ENCODE data around the gene ACAP3. TPM values are rescaled to one million over a fixed set of nuclear protein-coding genes. Genes with fewer than 3 reads are reported as not detected.
"Not testable (repeated sequence)": the region's sequence is repeated elsewhere in the genome, so short reads cannot be mapped to it uniquely, and the experiment has no call there.

ACAP3 gene
- total RNA-seq, 1 experiment from 2014 or later, result 27.4 TPM

DNA sequence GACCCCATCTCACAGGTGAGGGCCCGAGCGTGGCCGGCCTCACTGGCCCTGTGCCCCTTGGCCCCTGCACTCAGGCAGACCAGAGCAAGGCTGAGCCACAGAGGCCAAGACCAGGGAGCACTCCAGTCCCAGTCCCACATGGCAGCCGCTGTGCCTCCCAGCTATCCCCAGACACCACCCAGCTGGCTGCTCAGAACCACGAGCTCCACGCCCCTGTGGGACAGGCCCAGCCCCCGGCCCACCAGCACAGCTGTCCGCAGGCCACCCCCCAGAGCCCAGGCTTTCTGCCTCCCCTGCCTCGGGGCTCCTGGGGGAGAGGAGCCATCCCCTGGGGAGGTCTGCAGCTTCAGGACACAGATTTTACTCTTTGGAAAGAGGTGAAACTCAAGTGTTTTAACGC is 52.1 kb downstream of the ACAP3 start:
- H3K4me3 ChIP-seq, result no peak overlapping the region
- H3K9me3 ChIP-seq (replicated peaks), result no peaks in the 10 kb centered on the region
- H3K4me1 ChIP-seq, result peaks cover 4% of the 10 kb centered on the region; the same call in 1 of the 2 replicates
- H3K36me3 ChIP-seq, result peaks cover 46% of the 10 kb centered on the region
- no peak overlapping the region for H3K27ac ChIP-seq
- no peak for DNase-seq
- no peaks in the 10 kb centered on the region for H3K27me3 ChIP-seq

DNA sequence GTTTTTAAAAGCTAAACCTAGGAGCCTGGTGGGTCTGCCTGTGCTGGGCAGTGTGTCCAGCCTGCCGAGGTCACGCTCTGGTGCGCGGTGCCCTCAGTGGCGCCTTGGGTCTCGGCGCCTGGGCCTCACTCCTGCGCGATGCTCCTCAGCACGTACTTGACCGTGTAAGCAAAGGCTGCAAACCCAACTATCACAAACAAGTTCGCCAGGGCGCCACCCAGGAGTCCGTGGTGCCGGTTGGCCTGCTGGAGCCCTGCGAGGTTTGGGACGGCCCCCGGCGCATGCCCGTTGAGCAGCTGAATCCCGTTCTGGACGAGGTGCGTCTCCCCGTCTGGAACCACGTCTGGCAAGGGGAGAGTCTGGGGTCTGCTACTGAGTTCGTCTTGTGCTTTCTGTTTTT is 52.7 kb downstream of the ACAP3 start:
- no peaks in the 10 kb centered on the region for H3K27me3 ChIP-seq
- no peak for DNase-seq
- no peak overlapping the region for H3K4me3 ChIP-seq
- H3K27ac ChIP-seq, result no peak overlapping the region
- H3K4me1 ChIP-seq, result peaks cover 4% of the 10 kb centered on the region; the same call in 1 of the 2 replicates
- H3K9me3 ChIP-seq (replicated peaks), result no peaks in the 10 kb centered on the region
- H3K36me3 ChIP-seq, result peaks cover 41% of the 10 kb centered on the region

DNA sequence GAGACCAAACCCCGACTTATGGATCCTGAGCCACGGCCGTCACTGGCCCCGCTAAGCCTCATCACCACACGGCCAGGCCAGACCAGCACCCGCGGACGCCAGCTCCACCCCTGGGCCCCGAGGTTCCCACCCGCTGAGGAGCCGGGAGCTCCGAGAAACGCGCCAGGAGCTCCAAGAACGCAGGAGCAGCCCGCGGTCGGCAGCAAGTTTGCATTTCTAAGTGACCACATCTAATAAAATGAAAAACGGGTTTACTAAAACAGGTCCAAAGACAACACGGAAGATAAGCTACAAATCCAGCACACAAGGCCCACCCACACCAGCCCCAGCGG is 53.1 kb downstream of the ACAP3 start:
- Histone ChIP-seq H3K36me3 (peaks cover 38% of the 10 kb centered on the region), H3K27ac (no peak overlapping the region), H3K4me1 (peaks cover 4% of the 10 kb centered on the region; the same call in 1 of the 2 replicates), H3K27me3 (no peaks in the 10 kb centered on the region), H3K9me3 (replicated peaks) (no peaks in the 10 kb centered on the region), H3K4me3 (no peak overlapping the region)
- DNase-seq, result no peak

DNA sequence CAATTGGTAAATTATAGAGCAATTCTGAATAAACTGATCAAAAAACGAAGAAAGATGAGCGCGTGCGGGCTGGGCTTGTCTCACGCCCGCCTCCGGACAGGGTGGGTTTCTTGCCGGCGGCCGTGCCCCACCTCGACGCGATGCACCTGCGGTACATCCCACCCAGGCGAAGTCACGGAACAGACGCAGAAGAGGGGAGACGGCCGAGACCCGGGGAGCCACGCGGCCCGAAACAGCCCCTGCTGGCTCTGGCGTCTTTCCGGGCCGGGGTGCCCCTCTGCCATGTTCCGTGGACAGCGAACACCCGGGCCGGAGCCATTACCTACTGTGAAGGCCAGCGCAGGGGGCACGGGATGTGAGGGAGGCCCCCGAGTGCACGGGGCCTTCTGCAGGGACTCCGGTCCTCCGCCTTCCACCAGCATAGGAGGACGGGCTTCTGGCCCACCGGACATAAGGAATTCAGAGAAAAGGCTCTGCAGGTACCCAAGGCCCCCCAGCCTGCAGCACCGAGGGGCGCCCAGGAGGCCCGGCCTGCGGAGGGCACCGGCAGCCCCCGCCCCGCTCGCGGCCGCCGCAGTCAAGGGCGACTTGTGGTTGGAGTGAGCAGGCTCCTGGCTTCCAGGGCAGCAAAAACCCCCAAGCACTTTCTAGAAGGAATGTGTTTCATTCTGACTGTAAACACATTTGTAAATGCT is 53.6 kb downstream of the ACAP3 start:
- no peak for DNase-seq
- H3K4me1 ChIP-seq, result peaks cover 4% of the 10 kb centered on the region; the same call in 1 of the 2 replicates
- H3K4me3 ChIP-seq, result no peak overlapping the region
- no peak overlapping the region for H3K27ac ChIP-seq
- no peaks in the 10 kb centered on the region for H3K27me3 ChIP-seq
- peaks cover 35% of the 10 kb centered on the region for H3K36me3 ChIP-seq
- no peaks in the 10 kb centered on the region for H3K9me3 ChIP-seq (replicated peaks)

DNA sequence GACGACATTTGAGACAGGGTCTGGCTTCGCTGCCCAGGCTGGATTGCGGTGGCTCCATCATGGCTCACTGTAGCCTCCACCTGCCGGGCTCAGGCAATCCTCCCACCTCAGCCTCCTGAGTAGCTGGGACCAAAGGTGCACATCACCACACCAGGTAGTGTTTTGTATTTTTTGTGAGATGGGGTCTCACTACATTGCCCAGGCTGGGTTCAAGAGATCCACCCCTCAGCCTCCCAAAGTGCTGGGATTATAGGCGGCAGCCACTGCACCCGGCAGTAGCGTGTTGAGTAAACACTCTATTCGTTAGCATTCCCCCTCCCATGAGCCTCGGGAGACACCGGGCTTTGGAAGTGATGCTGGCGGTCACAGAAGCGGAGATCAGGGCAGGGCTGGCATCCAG is 54.4 kb downstream of the ACAP3 start:
- Histone ChIP-seq H3K27me3 (no peaks in the 10 kb centered on the region), H3K36me3 (peaks cover 30% of the 10 kb centered on the region), H3K27ac (no peak overlapping the region), H3K4me3 (no peak overlapping the region), H3K4me1 (peaks cover 4% of the 10 kb centered on the region; the same call in 1 of the 2 replicates), H3K9me3 (replicated peaks) (no peaks in the 10 kb centered on the region)
- DNase-seq, result no peak

DNA sequence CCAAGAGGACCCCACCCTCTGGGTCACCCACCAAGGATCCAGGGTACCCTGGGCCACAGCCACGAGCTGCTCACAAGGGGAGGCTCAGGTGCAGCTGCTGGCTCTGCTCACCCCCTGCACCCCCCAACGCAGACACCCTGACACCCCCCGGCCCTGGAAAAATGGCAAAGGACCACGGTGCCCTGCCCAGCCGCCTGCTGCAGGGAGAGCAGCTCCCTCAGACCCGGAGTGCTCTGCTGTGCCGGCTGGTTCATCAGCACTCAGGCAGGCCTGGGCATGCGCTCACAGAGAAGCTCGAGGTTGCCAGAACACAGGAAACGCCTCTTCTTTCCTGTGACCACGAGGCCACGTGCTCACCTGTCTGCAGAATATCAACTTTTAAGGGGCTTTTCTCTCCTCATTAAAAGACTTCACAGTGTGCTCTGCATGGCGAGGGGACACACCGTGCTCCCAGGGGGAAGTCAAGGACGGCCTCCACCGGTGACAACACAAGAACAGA is 56.9 kb downstream of the ACAP3 start:
- Histone ChIP-seq H3K9me3 (replicated peaks) (no peaks in the 10 kb centered on the region), H3K27me3 (no peaks in the 10 kb centered on the region), H3K36me3 (peaks cover 20% of the 10 kb centered on the region), H3K27ac (no peak overlapping the region), H3K4me3 (no peak overlapping the region), H3K4me1 (peaks cover 4% of the 10 kb centered on the region; the same call in 1 of the 2 replicates)
- peak in 1 of 2 experiments; percentile 47 for DNase-seq

DNA sequence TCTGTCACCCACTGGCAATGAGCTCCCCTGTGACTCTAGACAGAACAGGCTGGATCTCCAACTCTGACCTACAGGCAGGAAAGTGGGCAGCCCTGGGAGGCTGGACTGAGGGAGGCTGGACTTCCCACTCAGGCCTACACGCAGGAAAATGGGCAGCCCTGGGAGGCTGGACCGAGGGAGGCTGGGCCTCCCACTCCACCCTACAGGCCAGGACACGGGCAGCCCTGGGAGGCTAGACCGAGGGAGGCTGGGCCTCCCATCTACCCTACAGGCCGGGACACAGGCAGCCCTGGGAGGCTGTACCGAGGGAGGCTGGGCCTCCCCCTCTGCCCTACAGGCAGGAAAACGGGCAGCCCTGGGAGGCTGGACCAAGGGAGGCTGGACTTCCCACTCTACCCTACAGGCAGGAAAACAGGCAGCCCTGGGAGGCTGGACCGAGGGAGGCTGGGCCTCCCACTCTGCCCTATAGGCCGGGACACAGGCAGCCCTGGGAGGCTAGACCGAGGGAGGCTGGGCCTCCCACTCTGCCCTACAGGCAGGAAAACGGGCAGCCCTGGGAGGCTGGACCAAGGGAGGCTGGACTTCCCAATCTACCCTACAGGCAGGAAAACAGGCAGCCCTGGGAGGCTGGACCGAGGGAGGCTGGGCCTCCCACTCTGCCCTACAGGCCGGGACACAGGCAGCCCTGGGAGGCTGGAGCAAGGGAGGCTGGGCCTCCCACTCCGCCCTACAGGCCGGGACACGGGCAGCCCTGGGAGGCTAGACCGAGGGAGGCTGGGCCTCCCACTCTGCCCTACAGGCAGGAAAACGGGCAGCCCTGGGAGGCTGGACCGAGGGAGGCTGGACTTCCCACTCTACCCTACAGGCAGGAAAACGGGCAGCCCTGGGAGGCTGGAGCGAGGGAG is 59.5 kb downstream of the ACAP3 start:
- not testable (repeated sequence) for H3K9me3 ChIP-seq (replicated peaks); H3K4me1 ChIP-seq; H3K4me3 ChIP-seq; H3K27ac ChIP-seq; H3K27me3 ChIP-seq; DNase-seq; H3K36me3 ChIP-seq

DNA sequence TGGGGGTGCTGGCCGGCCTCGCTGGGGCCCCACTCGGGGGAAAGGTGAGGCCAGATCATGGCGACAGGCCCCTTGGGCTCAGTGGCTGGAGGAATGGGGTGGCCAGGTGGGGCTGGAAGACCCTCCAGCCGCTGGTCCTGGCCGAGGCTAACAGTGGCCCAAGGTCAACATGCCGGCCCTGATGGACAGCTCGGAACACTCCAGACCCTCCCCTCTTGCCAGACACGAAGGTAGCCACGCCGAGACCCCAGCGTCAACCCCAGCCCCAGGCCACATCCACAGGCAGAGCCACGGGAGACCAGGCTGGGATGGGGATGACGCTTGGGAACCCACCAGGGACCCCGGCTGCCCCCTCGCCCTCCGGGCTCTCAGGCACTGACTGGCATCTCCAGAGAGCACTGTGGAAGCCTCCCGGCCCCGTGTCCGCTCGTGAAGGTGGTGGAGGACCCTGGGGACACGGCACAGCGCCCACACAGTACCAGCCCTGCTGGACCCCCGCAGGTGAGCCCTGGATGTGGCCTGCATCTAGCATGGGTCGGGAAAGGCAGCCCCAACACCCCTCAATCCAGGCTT is 60.3 kb downstream of the ACAP3 start:
- H3K27ac ChIP-seq, result no peak overlapping the region
- H3K4me1 ChIP-seq, result peaks cover 4% of the 10 kb centered on the region; the same call in 1 of the 2 replicates
- no peak overlapping the region for H3K4me3 ChIP-seq
- no peak for DNase-seq
- H3K9me3 ChIP-seq (replicated peaks), result no peaks in the 10 kb centered on the region
- peaks cover 8% of the 10 kb centered on the region; the same call in 1 of the 2 replicates for H3K27me3 ChIP-seq
- H3K36me3 ChIP-seq, result no peaks in the 10 kb centered on the region

DNA sequence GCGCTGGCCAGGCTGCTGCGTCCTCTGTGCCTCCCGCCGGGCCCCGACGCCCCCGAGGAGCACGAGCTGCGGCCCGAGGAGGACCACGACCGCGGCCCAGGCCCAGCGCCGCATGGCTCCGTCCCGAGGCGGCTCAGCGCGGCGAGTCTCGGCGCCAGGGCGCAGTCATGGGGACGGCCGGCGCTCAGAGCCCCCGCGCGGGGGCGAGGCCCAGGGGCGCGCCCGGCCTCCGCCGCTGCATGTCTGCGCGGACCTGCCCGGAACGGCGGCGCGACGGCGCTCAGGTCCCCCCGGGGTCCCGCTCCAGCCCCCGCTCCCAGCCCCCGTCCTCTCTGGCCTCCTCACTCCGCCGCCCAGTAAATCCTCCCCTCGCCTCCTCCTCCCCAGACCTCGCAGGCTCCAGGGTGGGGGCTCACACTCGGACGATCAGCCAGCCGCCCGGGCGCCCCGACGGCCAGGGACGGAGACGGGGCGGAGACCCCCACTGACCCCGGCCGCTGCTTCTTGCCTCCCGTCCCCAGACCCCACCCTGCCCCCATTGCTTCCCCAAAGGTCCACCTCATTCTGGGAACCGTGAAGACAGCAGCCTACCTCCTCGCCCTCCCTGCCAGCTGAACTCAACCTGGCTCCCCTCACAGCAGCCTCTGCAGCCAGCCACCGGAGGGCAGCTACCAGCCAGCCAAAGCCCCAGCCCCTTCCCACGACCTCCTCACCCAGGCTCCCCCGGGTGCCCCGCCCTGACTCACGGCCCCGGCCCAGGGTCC is 61.0 kb downstream of the ACAP3 start, which contains the start of gene C1QTNF12:
C1QTNF12 (minus strand) TSS at position 146 of the 764 bp plus-strand sequence; CDS start at position 114, 32 bp downstream.
- Histone ChIP-seq H3K4me1 (peaks cover 4% of the 10 kb centered on the region; the same call in 1 of the 2 replicates), H3K9me3 (replicated peaks) (no peaks in the 10 kb centered on the region)
- DNase-seq, result no peak

DNA sequence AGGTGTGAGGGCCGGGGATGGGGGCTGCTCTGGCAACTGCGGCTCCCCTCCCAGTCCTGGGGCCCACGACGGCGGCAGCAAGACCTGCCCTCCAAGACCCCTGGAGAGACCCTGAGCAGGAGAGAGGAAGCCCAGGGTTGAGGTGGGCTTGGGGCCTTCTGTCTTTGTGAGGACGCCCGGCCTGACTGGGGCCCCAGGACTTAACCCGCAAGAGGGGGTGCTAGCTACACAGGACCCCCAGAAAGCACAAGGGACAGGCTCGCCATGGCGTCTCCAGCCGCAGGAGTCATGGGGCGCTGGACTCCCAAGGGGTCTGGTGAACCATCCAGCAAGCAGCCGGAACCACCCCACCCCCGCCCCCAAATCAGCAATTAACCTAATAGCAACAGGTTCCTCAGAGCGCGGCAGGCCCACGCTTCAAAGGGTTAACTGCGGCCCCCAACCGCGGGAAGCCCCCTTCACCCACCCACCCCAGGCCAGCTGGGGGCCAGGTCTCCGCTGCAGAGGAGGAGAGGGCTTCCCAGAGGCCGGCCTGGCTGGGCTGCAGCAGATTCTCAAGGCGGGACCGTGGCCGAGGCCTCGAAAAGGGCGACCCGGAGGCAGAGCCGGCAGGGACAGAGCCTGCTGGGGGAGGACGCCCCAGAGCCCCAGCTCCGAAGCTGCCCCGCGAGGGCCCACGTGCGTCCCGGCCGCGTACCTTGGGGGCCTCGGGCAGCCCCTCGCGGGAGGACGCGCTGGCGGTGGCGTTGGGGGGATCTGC is 61.7 kb downstream of the ACAP3 start:
- Histone ChIP-seq H3K27me3 (peaks cover 22% of the 10 kb centered on the region), H3K4me3 (no peak overlapping the region), H3K36me3 (no peaks in the 10 kb centered on the region), H3K27ac (no peak overlapping the region), H3K9me3 (replicated peaks) (no peaks in the 10 kb centered on the region), H3K4me1 (peaks cover 3% of the 10 kb centered on the region; the same call in 1 of the 2 replicates)
- no peak for DNase-seq

More for the DNA sequence above, 61.0 kb downstream of the ACAP3 start, which contains the start of gene C1QTNF12:
- H3K4me3 ChIP-seq, result no peak within 1 kb of the TSS
- H3K36me3 ChIP-seq, result no peaks in the 10 kb centered on the region
- H3K27me3 ChIP-seq, result peaks cover 14% of the 10 kb centered on the region; the same call in 1 of the 2 replicates
- H3K27ac ChIP-seq, result no peak within 1 kb of the TSS

DNA sequence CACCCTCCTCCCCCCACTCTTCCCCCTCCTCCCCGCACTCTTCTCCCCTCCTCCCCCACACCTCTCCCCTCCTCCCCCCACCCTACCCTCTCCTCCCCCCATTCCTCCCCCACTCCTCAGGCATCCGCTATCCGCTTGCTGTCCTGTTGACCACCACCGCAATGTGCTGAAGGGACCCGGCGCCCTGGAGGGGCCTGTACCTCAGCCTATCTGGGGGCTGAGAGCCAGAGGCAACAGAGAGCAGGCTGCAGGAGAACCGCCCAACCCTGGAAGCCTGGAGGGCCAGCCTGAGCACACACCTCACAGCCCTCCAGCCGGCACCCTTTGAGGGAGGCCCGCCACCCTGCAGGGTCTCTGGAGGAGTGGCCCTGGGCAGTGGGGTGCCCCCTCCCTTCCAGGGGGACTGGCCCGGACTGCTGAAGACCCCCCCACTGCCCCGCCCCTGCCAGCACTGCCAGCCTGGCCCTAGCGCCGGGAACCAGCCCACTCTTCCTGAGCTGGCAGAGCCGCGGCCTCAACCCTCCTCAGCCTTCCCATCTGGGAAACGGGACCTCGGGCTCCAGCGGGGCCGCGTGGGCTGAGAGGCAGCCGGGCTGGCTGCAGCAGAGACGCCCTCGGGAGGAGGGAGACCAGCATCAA is 62.4 kb downstream of the ACAP3 start:
- H3K9me3 ChIP-seq (replicated peaks), result no peaks in the 10 kb centered on the region
- no peak for DNase-seq
- no peak overlapping the region for H3K4me3 ChIP-seq
- no peaks in the 10 kb centered on the region for H3K4me1 ChIP-seq
- H3K27me3 ChIP-seq, result peaks cover 25% of the 10 kb centered on the region
- no peaks in the 10 kb centered on the region for H3K36me3 ChIP-seq
- H3K27ac ChIP-seq, result no peak overlapping the region

DNA sequence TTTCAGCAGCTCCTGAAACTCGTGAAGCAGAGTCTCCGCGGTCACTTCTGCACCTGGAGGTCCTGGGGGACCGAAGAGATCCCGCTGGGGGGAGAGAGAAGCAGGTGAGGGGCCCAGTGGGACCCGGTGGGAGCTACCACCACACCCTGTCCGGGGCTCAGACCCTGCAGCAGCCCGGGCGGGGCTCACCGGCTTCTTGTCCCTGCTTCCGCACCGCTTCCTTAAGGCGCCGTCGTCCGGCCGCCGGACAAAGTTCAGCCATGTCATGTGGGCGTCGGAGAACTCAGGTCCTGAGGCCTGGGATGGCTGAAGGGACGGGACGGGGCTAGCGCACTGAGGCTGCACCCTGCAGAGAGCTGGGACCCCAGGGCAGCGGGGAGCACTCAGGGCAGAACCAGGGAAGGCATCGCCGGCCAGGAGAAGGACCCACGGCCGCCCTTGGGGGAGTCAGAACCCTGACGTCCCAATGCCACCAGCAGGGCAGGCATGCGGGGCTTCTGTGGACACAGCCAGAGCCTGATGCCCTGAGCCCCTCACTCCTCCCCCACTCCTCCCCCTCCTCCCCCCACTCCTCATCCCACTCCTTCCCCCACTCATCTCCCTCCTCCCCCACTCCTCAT is 63.4 kb downstream of the ACAP3 start:
- Histone ChIP-seq H3K27me3 (peaks cover 35% of the 10 kb centered on the region), H3K36me3 (no peaks in the 10 kb centered on the region), H3K9me3 (replicated peaks) (no peaks in the 10 kb centered on the region), H3K4me1 (no peaks in the 10 kb centered on the region; the same call in 1 of the 2 replicates), H3K27ac (no peak overlapping the region), H3K4me3 (no peak overlapping the region)
- DNase-seq, result peak in 1 of 2 experiments; percentile 49

DNA sequence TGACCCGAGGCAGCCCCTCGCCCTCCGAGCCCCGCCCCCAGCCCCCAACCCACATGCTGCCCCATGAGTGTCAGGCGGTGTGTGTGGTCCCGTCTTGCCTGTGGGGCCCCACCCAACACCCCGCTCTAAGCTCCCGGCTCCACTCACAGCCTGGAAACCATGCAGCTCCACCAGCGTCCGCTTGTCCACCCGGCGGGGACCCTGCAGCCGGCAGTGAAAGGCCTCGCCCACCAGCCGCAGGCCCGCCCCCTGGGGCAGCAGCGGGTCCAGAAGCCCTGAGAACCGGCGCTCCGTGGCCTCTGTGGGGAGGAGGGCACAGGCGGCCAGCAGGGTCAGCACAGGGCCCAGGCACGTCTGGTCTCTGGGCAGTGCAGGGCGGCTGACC is 63.9 kb downstream of the ACAP3 start:
- peaks cover 2% of the 10 kb centered on the region; the same call in 1 of the 2 replicates for H3K4me1 ChIP-seq
- H3K27me3 ChIP-seq, result peaks cover 40% of the 10 kb centered on the region
- H3K9me3 ChIP-seq (replicated peaks), result no peaks in the 10 kb centered on the region
- no peak overlapping the region for H3K4me3 ChIP-seq
- no peaks in the 10 kb centered on the region for H3K36me3 ChIP-seq
- DNase-seq, result peak; percentile 57 to 58
- H3K27ac ChIP-seq, result no peak overlapping the region
